Hippocampal formation (tissue), 2 donors: ENCODE measurements around the gene PSMG1.
"Not testable (repeated sequence)": the region's sequence is repeated elsewhere in the genome, so short reads cannot be mapped to it uniquely, and the experiment has no call there.

Experiments used
- DNase-seq, 2 donors: peaks; one replicate each; lab custom pipeline; 2025; lab: John Stamatoyannopoulos, UW

The PSMG1 gene

GRCh38 chr21:39156024-39156423 lies 27.2 kb downstream of the PSMG1 start:
- DNase-seq = no peak

- no peak for DNase-seq
Measured at GRCh38 chr21:39155578-39155977, 27.7 kb downstream of the PSMG1 start.

GRCh38 chr21:39153842-39154241 lies 29.4 kb downstream of the PSMG1 start:
- no peak for DNase-seq

GRCh38 chr21:39153373-39153772 lies 29.9 kb downstream of the PSMG1 start:
- DNase-seq = no peak

- DNase-seq = no peak
Measured at GRCh38 chr21:39152271-39152670, 31.0 kb downstream of the PSMG1 start.

- no peak for DNase-seq
Measured at GRCh38 chr21:39150877-39151276, 32.4 kb downstream of the PSMG1 start.

- DNase-seq = no peak
Measured at GRCh38 chr21:39150316-39150715, 32.9 kb downstream of the PSMG1 start.

- DNase-seq = no peak
Measured at GRCh38 chr21:39149882-39150281, 33.4 kb downstream of the PSMG1 start.

- no peak for DNase-seq
Measured at GRCh38 chr21:39148975-39149374, 34.3 kb downstream of the PSMG1 start.

- no peak for DNase-seq
Measured at GRCh38 chr21:39144191-39144590, 39.1 kb downstream of the PSMG1 start.

- no peak for DNase-seq
Measured at GRCh38 chr21:39142972-39143371, 40.3 kb downstream of the PSMG1 start.

- DNase-seq = no peak
Measured at GRCh38 chr21:39141502-39141901, 41.7 kb downstream of the PSMG1 start.

- no peak for DNase-seq
Measured at GRCh38 chr21:39137248-39138178, 45.7 kb downstream of the PSMG1 start.

- DNase-seq = no peak
Measured at GRCh38 chr21:39136711-39137110, 46.5 kb downstream of the PSMG1 start.

GRCh38 chr21:39136138-39136537 lies 47.1 kb downstream of the PSMG1 start:
- not testable (repeated sequence) for DNase-seq

GRCh38 chr21:39134288-39134810 lies 48.9 kb downstream of the PSMG1 start:
- no peak for DNase-seq

- DNase-seq = no peak
Measured at GRCh38 chr21:39132248-39132647, 51.0 kb downstream of the PSMG1 start.

GRCh38 chr21:39131791-39132190 lies 51.5 kb downstream of the PSMG1 start:
- DNase-seq = no peak

- DNase-seq = no peak
Measured at GRCh38 chr21:39127506-39127905, 55.7 kb downstream of the PSMG1 start.

GRCh38 chr21:39126486-39126806 lies 56.8 kb downstream of the PSMG1 start:
- DNase-seq = no peak

- DNase-seq = peak; percentile 21 to 27
Measured at GRCh38 chr21:39125752-39126485, 57.3 kb downstream of the PSMG1 start.
